B cell (primary cell): ENCODE measurements around the gene STX10. TPM values are rescaled to one million over a fixed set of nuclear protein-coding genes. Genes with fewer than 3 reads are reported as not detected.

Experiments used
- ATAC-seq: fragments of 200-7000 bp; cut with Tn5 transposase; one replicate; pipeline ENCODE4 v1.10.0; 2021; ENCODE audit warnings: low read depth, mild to moderate bottlenecking, moderate number of reproducible peaks, moderate library complexity
- CTCF ChIA-PET: fragments of 350-600 bp; sonication (Branson Sonifier 250); formaldehyde crosslinking; loops from one replicate; lab custom pipeline; 2021; ENCODE audit warnings: antibody characterized with exemption, inconsistent platforms; lab: Charles Lee
- POLR2A ChIA-PET: fragments of 350-600 bp; sonication (Branson Sonifier 250); formaldehyde crosslinking; loops from one replicate; lab custom pipeline; 2021; ENCODE audit warnings: antibody characterized with exemption; lab: Charles Lee
- DNase-seq: peaks from one replicate; pipeline ENCODE4 v3.0.0; 2013
- H2AFZ ChIP-seq: 2 replicates; pipeline ENCODE4 v1.6.1; 2012; ENCODE audit warnings: mild to moderate bottlenecking, low read depth, low read length; ENCODE audit not compliant: insufficient read depth, poor library complexity, severe bottlenecking
- H3K27ac ChIP-seq, 2 donors: 1 replicate in 1 of 2; 2 replicates in 1 of 2; pipeline ENCODE4 v1.5.1; 2012 to 2013; ENCODE audit warnings: low read length in 2 of 2, mild to moderate bottlenecking in 2 of 2, moderate library complexity in 1 of 2
- H3K27me3 ChIP-seq, 4 experiments: fragments of 200-600 bp in 1 of 4; sonication (generic) in 1 of 4; replicated peaks in 1 of 4; 1 replicate in 2 of 4; 2 replicates in 2 of 4; pipeline versions ENCODE4 v1.6.1 to v1.7.0; 2013 to 2016; ENCODE audit warnings: low read length in 3 of 4, mild to moderate bottlenecking in 2 of 4, mixed read lengths in 1 of 4, moderate library complexity in 1 of 4; ENCODE audit not compliant: insufficient read depth in 4 of 4, control insufficient read depth in 3 of 4; ENCODE audit errors: control extremely low read depth in 1 of 4
- H3K36me3 ChIP-seq, 2 experiments: replicated peaks in 1 of 2; 1 replicate in 1 of 2; 2 replicates in 1 of 2; pipeline versions ENCODE4 v1.6.1 to v1.7.1; 2013; ENCODE audit warnings: low read length in 1 of 2; ENCODE audit not compliant: insufficient read depth in 2 of 2, control insufficient read depth in 1 of 2; ENCODE audit errors: control extremely low read depth in 1 of 2, extremely low read depth in 1 of 2
- H3K4me1 ChIP-seq, 2 donors: fragments of 200-600 bp in 1 of 2; sonication (generic) in 1 of 2; 1 replicate in 1 of 2; 2 replicates in 1 of 2; pipeline versions ENCODE4 v1.5.1 to v1.6.1; 2013 to 2017; ENCODE audit warnings: low read length in 2 of 2; ENCODE audit not compliant: control insufficient read depth in 2 of 2, insufficient read depth in 2 of 2
- H3K4me2 ChIP-seq: replicated peaks from 2 replicates; pipeline ENCODE3; 2012; ENCODE audit warnings: mild to moderate bottlenecking, low read depth, low read length; ENCODE audit not compliant: poor library complexity, severe bottlenecking
- H3K4me3 ChIP-seq, 5 experiments: fragments of 200-600 bp in 1 of 5; sonication (generic) in 1 of 5; 1 replicate in 3 of 5; 2 replicates in 2 of 5; pipeline versions ENCODE4 v1.5.1 to v1.7.0; 2011 to 2016; ENCODE audit warnings: low read length in 4 of 5, mild to moderate bottlenecking in 4 of 5, low read depth in 2 of 5, control low read depth in 1 of 5, moderate library complexity in 1 of 5; ENCODE audit not compliant: insufficient read depth in 1 of 5; ENCODE audit errors: control extremely low read depth in 1 of 5, extremely low read depth in 1 of 5
- H3K79me2 ChIP-seq: fragments of 200-600 bp; sonication (generic); one replicate; pipeline ENCODE4 v1.6.0; 2016; ENCODE audit warnings: low read length; ENCODE audit not compliant: control insufficient read depth, insufficient read depth
- H3K9ac ChIP-seq: fragments of 200-600 bp; sonication (generic); 2 replicates; pipeline ENCODE4 v1.6.1; 2017; ENCODE audit warnings: mild to moderate bottlenecking, low read length, moderate library complexity
- H3K9me3 ChIP-seq, 3 donors: one replicate each; pipeline versions ENCODE4 v1.6.1 to v1.7.1; 2013; ENCODE audit warnings: low read length in 2 of 3; ENCODE audit not compliant: control insufficient read depth in 2 of 3, insufficient read depth in 1 of 3; ENCODE audit errors: control extremely low read depth in 1 of 3
- H4K20me1 ChIP-seq: 2 replicates; pipeline ENCODE4 v1.6.0; 2012; ENCODE audit warnings: mild to moderate bottlenecking, low read length; ENCODE audit not compliant: insufficient read depth, control insufficient read depth, poor library complexity, severe bottlenecking
- H3K27ac Mint-ChIP-seq: one replicate; pipeline ENCODE4 v1.8.0; 2021; ENCODE audit warnings: mixed read lengths
- H3K27me3 Mint-ChIP-seq: one replicate; pipeline ENCODE4 v1.8.0; 2021; ENCODE audit warnings: mixed read lengths
- H3K4me1 Mint-ChIP-seq: one replicate; pipeline ENCODE4 v1.8.0; 2021; ENCODE audit warnings: mixed read lengths
- H3K4me3 Mint-ChIP-seq: one replicate; pipeline ENCODE4 v1.8.0; 2021; ENCODE audit warnings: mixed read lengths
- H3K9me3 Mint-ChIP-seq: one replicate; pipeline ENCODE4 v1.8.0; 2022; ENCODE audit warnings: mixed read lengths; ENCODE audit not compliant: insufficient read depth
- CTCF ChIP-seq: fragments of 200-600 bp; IDR thresholded peaks from one replicate; pipeline ENCODE4 v1.8.0; 2022; ENCODE audit warnings: antibody characterized with exemption, mild to moderate bottlenecking
- EZH2 ChIP-seq: IDR thresholded peaks from 2 replicates; pipeline ENCODE4 v1.6.1; 2012; ENCODE audit warnings: borderline replicate concordance, low read depth, mild to moderate bottlenecking, moderate library complexity, low read length; ENCODE audit not compliant: insufficient read depth, poor library complexity, severe bottlenecking
- WGBS: methylation state at CpG from one replicate; pipeline ENCODE4 v1.1.5; 2013; ENCODE audit warnings: missing lambda C conversion rate; ENCODE audit not compliant: insufficient coverage; 5-methylcytosine and 5-hydroxymethylcytosine counted together
- intact Hi-C: fragments of 100-400 bp; cut with micrococcal nuclease; formaldehyde crosslinking; loops from one replicate; pipeline ENCODE4 v1.10.0; 2022
- polyA plus RNA-seq: library from polyadenylated mRNA; depleted of rRNA; stranded (reverse); fragments of >200 nt; gene quantifications from 2 replicates; pipeline ENCODE4 v1.2.3, GENCODE V29; 2012
- total RNA-seq, 2 donors: library from RNA; stranded (reverse); fragments of 120-200 nt in 1 of 2; gene quantifications; 1 replicate in 1 of 2; 2 replicates in 1 of 2; pipeline versions ENCODE4 v1.2.3 to v1.2.4, GENCODE V29; 2013 to 2022

The STX10 gene
- total and polyA plus RNA-seq, 2 donors (not counting 1 experiment from before 2014, with no cell fraction given) = 59.0 to 147 TPM

GRCh38 chr19:13119627-13120026 is 30.5 kb downstream of the STX10 start:
- Histone ChIP-seq H2AFZ (no peak overlapping the region), H3K9ac (no peak overlapping the region), H3K4me2 (peak overlapping the region; percentile 97), H3K27me3 (no peaks in the 10 kb centered on the region), H3K9me3 (peaks cover 0 to 4% (median 0%) of the 10 kb centered on the region in 3 donors), H3K4me3 (peak overlapping the region in 1 of 5 experiments; percentile 81), H3K36me3 (peaks cover 0 to 4% of the 10 kb centered on the region in 2 experiments), H3K79me2 (peaks cover 76% of the 10 kb centered on the region), H3K4me1 (peaks cover 26 to 46% of the 10 kb centered on the region in 2 donors), H3K27ac (no peak overlapping the region), H4K20me1 (peaks cover 38% of the 10 kb centered on the region)
- ChIA-PET POLR2A (interaction anchor here (0.6 to 4.8 kb wide), 2 partner anchors 15 to 898 kb away, joined by 5 to 80 read pairs; partner anchors contain the start of gene LYL1), CTCF (interaction anchor here (0.6 to 3.2 kb wide), 3 partner anchors 14 to 28 kb away, joined by 3 to 31 read pairs (median 3); no protein-coding TSS in a partner anchor)
- intact Hi-C loops = loop anchor here (5.0 kb wide), 1 partner anchor 88 kb away; no protein-coding TSS in a partner anchor
- no peak for ATAC-seq
- Mint-ChIP-seq H3K9me3 (no peaks in the 10 kb centered on the region), H3K27ac (peak overlapping the region; percentile 72), H3K4me3 (peak overlapping the region; percentile 80), H3K4me1 (peaks cover 55% of the 10 kb centered on the region), H3K27me3 (no peaks in the 10 kb centered on the region)
- 90% methylated on average over 8 of the region's 8 CpGs for WGBS
- no peak for DNase-seq
- TF ChIP-seq CTCF (no peak), EZH2 (no peak)
